Mucosa of descending colon (tissue), 3 donors: ENCODE measurements around the gene SIGLEC1. TPM values are rescaled to one million over a fixed set of nuclear protein-coding genes. Genes with fewer than 3 reads are reported as not detected.
A peak's percentile ranks its signal among the peaks of the same experiment; 100 is the strongest.

ENCODE experiments used
- ATAC-seq: fragments of 200-7000 bp; cut with Tn5 transposase; one replicate; pipeline ENCODE4 v1.9.1; 2020; ENCODE audit warnings: mild to moderate bottlenecking, moderate library complexity
- DNase-seq, 3 donors: peaks; one replicate each; pipeline ENCODE4 v3.0.0-alpha.2; 2020
- H3K36me3 ChIP-seq: fragments of 200-600 bp; one replicate; pipeline ENCODE4 v1.8.0; 2021; ENCODE audit warnings: low read depth, mild to moderate bottlenecking
- H3K4me1 ChIP-seq: fragments of 200-600 bp; one replicate; pipeline ENCODE4 v1.8.0; 2021; ENCODE audit warnings: low read depth, mild to moderate bottlenecking
- H3K4me3 ChIP-seq: fragments of 200-600 bp; one replicate; pipeline ENCODE4 v1.8.0; 2021; ENCODE audit warnings: mild to moderate bottlenecking
- H3K9me3 ChIP-seq: fragments of 200-600 bp; one replicate; pipeline ENCODE4 v1.8.0; 2021; ENCODE audit warnings: mild to moderate bottlenecking
- intact Hi-C, 2 donors: fragments of 100-400 bp; cut with DNase I in 1 of 2; cut with micrococcal nuclease in 1 of 2; formaldehyde crosslinking; loops; one replicate each; pipeline versions ENCODE4 v1.11.0 to v1.11.1; 2022; cut with DNase I, micrococcal nuclease
- total RNA-seq, 3 donors: library from RNA; stranded (reverse); fragmentation: NEBNext Ultra II Directional in 2 of 3; extraction: Animal tissue kit (Norgen Biotek cat#: 25700) in 2 of 3; gene quantifications; one replicate each; pipeline versions ENCODE4 v1.2.1 to v1.2.4, GENCODE V29; 2021 to 2023
- TF ChIP-seq, protein P1 (sequence below): fragments of 200-600 bp; IDR thresholded peaks from one replicate; pipeline ENCODE4 v1.8.0; 2022; ENCODE audit warnings: antibody characterized with exemption, mild to moderate bottlenecking
- donor health status: DM: no; HTN: no; CAD: no; lungs with moderate emphysema.
- donor health status: DM: no; HTN: no; CAD: no.
- donor health status: DM: no; HTN: yes; CAD: no.

SIGLEC1 gene
- total RNA-seq, 3 donors from 2014 or later: 3.3 to 21.7 (median 12.2) TPM

DNA sequence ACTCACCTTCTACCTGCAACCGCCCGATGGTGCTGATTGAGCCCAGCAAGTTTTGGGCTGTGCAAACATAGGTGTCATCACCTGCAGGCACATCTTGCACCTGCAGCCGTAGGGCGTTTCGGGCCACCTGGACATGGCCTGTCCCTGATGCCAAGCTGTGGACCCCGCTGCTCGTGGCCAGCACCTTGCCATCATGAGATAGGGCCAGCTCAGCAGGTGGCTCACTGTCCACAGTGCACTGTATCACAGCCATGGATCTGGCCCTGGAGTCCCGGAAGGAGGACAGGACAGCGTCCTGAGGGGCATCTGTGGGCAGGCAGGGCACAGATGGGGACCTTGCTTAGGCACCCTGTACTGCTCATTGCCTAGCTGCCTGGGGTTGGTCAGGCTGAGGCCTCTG lies 20.5 kb downstream of the SIGLEC1 start:
- no peak for ATAC-seq
- H3K4me3 ChIP-seq: no peak overlapping the region
- TF ChIP-seq, protein P1, sequence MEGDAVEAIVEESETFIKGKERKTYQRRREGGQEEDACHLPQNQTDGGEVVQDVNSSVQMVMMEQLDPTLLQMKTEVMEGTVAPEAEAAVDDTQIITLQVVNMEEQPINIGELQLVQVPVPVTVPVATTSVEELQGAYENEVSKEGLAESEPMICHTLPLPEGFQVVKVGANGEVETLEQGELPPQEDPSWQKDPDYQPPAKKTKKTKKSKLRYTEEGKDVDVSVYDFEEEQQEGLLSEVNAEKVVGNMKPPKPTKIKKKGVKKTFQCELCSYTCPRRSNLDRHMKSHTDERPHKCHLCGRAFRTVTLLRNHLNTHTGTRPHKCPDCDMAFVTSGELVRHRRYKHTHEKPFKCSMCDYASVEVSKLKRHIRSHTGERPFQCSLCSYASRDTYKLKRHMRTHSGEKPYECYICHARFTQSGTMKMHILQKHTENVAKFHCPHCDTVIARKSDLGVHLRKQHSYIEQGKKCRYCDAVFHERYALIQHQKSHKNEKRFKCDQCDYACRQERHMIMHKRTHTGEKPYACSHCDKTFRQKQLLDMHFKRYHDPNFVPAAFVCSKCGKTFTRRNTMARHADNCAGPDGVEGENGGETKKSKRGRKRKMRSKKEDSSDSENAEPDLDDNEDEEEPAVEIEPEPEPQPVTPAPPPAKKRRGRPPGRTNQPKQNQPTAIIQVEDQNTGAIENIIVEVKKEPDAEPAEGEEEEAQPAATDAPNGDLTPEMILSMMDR: no peak
- H3K9me3 ChIP-seq: peaks cover 3% of the 10 kb centered on the region
- intact Hi-C loops: no loop called here
- no peak for DNase-seq
- no peaks in the 10 kb centered on the region for H3K36me3 ChIP-seq
- no peaks in the 10 kb centered on the region for H3K4me1 ChIP-seq

- Histone ChIP-seq H3K4me3 (no peak overlapping the region), H3K9me3 (peaks cover 2% of the 10 kb centered on the region), H3K4me1 (no peaks in the 10 kb centered on the region), H3K36me3 (no peaks in the 10 kb centered on the region)
- no peak for ATAC-seq
- intact Hi-C loops: no loop called here
- TF ChIP-seq, protein P1: no peak
- DNase-seq: peak in 1 of 3 donors; percentile 38
Measured at GRCh38 chr20:3691306-3691705, 21.1 kb downstream of the SIGLEC1 start.

DNA sequence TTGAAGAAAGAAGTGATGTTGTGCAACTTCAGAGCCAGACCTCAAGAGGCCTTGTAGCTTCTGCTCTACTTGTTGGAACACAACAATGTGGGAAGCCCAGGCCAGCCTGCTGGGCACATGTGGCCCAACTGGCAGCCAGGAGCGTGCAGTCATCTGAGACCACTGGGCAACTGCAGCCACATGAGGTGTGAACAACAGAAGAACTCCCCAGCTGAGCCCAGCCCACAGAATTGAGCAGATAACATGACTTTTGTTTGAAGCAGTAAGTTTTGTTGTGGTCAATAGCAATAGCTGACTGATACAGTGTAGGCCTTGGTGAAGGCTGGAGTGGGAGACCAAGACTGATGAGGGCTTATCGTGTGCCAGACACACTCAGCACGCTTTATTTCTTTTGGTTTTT lies 22.0 kb downstream of the SIGLEC1 start:
- Histone ChIP-seq H3K4me1 (no peaks in the 10 kb centered on the region), H3K4me3 (no peak overlapping the region), H3K36me3 (no peaks in the 10 kb centered on the region), H3K9me3 (no peaks in the 10 kb centered on the region)
- intact Hi-C loops: no loop called here
- TF ChIP-seq, protein P1: no peak
- ATAC-seq (no peak), DNase-seq (no peak)

DNA sequence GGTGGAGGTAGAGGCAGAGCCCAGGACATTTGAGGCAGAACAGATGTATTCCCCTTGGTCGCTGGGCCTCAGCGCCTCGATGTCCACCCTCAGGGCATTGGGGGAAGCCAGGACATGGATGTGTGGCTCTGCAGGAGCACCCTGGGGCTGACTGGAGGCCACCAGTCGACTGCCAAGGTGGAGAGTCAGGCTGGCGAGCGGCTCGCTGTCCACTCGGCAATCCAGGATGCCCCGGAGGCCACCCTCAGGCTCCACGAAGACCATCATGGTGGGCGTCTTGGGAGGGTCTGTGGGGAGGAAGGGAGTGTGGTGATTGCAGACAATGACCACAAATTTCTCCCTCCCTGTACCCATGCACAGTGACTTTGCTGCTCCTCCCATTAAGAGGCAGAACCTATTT lies 22.4 kb downstream of the SIGLEC1 start:
- intact Hi-C loops: no loop called here
- TF ChIP-seq, protein P1: no peak
- Histone ChIP-seq H3K4me3 (no peak overlapping the region), H3K36me3 (no peaks in the 10 kb centered on the region), H3K9me3 (no peaks in the 10 kb centered on the region), H3K4me1 (no peaks in the 10 kb centered on the region)
- ATAC-seq (no peak), DNase-seq (no peak)

DNA sequence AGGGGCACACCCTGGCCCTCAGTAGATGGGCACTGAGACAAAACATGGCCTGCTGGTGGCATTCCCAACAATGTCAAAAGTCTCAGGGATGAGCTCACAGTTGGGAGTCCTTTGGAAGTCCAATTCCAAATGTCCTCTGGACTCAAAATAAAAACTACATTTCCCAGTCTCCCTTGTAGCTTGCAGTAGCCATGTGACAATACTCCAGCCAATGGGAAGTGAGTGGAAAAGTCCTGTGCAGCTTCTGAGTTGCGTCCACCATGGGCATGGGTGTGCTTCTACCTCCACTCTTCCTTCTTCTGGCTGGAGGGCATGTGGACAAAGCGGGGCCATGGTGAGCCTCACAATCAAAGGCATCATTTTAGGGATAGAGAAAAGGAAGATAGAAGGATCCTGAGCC lies 24.7 kb downstream of the SIGLEC1 start:
- H3K4me3 ChIP-seq: no peak overlapping the region
- peak; percentile 47 for ATAC-seq
- TF ChIP-seq, protein P1: no peak
- H3K36me3 ChIP-seq: no peaks in the 10 kb centered on the region
- no peaks in the 10 kb centered on the region for H3K4me1 ChIP-seq
- intact Hi-C loops: no loop called here
- no peaks in the 10 kb centered on the region for H3K9me3 ChIP-seq
- DNase-seq: no peak

DNA sequence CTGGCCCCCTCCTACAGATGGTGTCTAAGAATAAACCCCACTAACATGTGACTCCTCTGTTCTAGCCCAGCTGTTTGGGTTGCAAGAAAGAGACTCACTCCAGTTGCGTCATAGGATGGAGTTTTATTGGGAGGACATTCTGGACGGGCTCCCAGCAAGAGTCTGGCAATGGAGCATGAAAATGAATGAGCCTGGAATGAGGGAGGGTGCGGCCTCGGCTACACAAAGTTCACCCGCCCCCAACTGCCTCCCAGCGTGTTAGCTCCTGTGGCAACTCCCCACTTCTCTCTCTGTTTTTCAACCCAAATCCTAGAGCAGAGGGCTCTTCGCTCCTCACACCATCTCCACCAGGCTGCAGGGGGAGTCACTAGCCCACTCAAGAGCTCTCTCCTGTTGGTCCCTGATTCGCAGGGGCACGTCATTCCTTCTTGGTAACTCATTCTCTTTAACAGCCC lies 25.5 kb downstream of the SIGLEC1 start:
- ATAC-seq (peak; percentile 78), DNase-seq (peak in 2 of 3 donors; percentile 69 to 75)
- TF ChIP-seq, protein P1: no peak
- Histone ChIP-seq H3K4me3 (no peak overlapping the region), H3K4me1 (no peaks in the 10 kb centered on the region), H3K9me3 (no peaks in the 10 kb centered on the region), H3K36me3 (no peaks in the 10 kb centered on the region)
- intact Hi-C loops: no loop called here
